Colon (tissue), 2 donors: ENCODE results near the gene TENM4.
"Not testable (repeated sequence)": the region's sequence is repeated elsewhere in the genome, so short reads cannot be mapped to it uniquely, and the experiment has no call there.

ENCODE experiments used
- FAIRE-seq: peaks from 2 replicates; lab custom pipeline; 2012; peaks lifted over from hg19 to GRCh38; lab: Jason Lieb, UNC
- donor health status: control.
- donor health status: control.

The TENM4 gene

GRCh38 chr11:78633516-78634310 is 807.1 kb downstream of the TENM4 start:
- no peak for FAIRE-seq

GRCh38 chr11:78630561-78631303 is 810.1 kb downstream of the TENM4 start:
- FAIRE-seq, result no peak

DNA sequence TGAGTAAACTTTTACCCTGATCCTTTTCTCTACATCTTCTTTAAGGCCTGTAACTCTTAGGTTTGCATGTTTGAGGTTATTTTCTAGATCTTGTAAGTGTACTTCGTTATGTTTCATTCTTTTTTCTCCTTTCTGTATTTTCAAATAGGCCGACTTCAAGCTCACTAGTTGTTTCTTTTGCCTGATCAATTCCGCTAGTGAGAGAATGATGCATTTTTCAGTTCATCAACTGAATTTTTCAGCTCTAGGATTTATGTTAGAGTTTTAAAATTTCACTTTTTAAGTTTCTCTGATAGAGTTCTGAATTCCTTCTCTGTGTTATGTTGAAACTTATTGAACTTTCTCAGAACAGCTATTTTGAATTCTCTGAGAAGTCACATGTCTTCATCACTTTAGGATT is 810.7 kb downstream of the TENM4 start:
- no peak for FAIRE-seq

- no peak for FAIRE-seq
Measured at GRCh38 chr11:78622666-78623065, 818.2 kb downstream of the TENM4 start.

- no peak for FAIRE-seq
Measured at GRCh38 chr11:78620159-78620558, 820.7 kb downstream of the TENM4 start.

- FAIRE-seq, result no peak
Measured at GRCh38 chr11:78615724-78616123, 825.1 kb downstream of the TENM4 start.

- FAIRE-seq, result no peak
Measured at GRCh38 chr11:78613378-78613813, 827.4 kb downstream of the TENM4 start.

DNA sequence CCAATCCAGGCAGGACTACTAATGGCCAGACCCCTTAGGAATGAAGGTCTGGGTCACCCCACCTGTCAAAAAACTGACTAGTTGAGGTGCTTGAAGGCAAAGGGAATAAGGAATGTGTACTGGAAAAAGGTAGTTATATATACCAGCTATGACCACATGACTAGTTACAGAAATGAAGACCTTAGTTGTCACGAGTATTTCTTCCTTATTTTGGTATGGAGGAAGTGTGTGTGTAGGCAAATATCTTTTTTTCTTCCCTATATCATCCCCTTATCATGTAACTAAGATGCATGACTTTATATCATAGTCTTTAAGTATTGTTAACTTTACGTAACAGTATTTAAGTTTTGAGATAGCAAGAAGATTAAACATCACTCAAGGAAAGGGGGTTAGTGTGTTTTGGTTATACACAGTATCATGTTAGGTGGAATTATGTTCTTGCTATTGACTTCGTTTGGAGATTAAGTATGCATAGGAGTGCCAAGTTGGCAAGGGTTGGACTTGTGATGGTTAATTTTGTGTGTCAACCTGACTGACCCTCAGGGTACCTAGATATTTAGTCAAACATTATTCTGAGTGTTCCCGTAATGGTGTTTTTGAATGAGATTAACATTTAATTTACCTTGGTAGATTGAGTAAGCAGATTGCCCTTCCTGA is 828.0 kb downstream of the TENM4 start:
- FAIRE-seq, result no peak

DNA sequence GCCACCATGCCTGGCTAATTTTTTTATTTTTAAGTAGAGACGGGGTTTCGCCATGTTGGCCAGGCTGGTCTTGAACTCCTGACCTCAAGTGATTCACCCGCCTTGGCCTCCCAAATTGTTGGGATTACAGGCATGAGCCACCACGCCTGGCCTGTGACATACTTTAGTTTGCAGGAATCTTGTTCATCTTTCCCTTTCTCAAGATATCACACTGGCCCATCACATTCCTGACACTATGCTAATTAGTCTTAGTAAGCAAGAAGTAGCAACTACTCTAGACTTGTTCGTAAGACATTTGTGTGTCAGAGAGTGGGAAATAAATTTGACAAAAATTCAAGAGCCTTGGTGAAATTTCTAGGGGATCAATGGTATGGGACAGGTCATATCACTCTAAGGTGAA is 831.5 kb downstream of the TENM4 start:
- FAIRE-seq, result not testable (repeated sequence)

DNA sequence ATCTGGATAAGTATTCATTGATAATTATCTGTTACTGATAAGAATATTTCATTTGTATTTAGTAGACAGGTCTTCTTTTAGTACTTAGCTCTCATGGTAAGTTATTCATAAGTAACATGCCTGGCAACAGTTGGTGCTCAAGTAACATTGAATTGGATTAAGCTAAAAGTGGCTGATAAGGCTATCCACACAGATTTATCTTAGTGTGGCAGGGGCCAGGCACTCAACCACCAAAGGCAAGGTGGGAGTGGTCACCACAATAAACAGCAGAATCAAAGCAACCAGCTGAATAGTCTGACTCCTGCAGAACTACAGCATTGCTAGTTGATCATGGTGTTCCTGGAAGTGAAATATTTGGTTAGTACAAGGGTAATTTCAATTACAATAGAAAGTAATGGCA is 833.1 kb downstream of the TENM4 start:
- FAIRE-seq, result no peak

- FAIRE-seq, result no peak
Measured at GRCh38 chr11:78606667-78607066, 834.2 kb downstream of the TENM4 start.

DNA sequence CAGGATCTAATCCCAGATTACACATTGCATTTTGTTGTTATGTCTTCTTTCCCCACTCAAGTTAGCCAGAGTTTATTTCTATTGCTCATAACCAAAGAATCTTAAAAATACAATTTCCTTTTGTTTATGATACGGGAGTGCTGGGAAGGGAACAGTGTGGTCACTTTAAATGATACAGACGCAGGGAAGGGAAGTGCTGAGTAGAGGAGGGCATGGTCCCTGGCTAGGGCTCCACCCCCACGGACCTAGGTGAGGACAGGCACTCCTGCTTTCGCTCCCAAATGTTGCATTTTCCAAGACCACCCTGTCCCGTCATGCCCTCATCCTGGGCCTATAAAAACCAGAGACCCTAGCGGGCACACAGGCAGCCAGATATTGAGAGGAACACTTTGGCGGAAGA is 835.5 kb downstream of the TENM4 start:
- FAIRE-seq, result no peak

GRCh38 chr11:78603792-78604191 is 837.0 kb downstream of the TENM4 start:
- FAIRE-seq, result no peak
